HG02852 (cell line): ENCODE data around the gene HNRNPDL.
"Not testable (repeated sequence)": the region's sequence is repeated elsewhere in the genome, so short reads cannot be mapped to it uniquely, and the experiment has no call there.

ENCODE experiments used
- ATAC-seq: cut with Tn5 transposase; IDR thresholded peaks from one replicate; pipeline ENCODE4 v1.9.1; 2021; ENCODE audit warnings: mild to moderate bottlenecking, moderate library complexity; ENCODE audit not compliant: unreplicated experiment

The HNRNPDL gene

DNA sequence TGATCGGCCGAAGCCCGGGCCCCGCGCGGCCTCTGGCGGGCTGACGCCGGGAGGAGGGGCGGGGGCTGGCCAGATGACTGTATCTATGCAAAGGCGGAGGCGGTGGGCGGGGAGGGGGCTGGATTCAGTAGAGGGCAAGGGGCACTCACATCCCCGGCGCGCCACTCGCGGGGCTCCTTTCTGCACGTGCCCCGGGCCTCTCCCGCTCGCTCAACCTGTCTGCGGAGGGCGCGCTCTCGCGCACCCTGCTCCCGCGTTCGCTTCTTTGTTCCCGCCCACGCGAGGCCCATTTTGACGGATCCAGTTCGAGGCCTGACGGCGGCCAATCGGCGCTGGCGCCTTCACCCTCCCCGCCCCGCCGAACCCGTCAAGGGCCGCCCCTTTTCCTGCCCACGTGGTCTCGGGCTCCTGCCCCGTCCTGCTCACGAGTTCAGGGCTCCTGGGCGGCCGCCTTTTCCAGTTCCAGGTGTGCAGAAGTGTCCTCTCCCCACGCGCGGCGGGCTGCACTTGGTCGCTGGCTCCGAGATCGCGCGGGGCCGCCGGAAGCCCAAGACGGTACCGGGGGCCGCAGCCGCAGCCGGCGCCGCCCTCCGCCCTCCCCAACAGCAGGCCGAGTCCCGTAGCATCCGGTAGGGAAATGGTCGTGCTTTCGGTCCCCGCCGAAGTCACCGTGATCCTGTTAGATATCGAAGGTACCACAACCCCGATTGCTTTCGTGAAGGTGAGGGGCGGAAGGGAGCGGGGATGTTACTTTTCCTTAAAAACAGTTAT, at the start of gene HNRNPDL, which contains the start of gene ENOPH1:
Gene HNRNPDL, minus strand, starts transcription at position 270 of the 771 bp plus-strand sequence. CDS start 772 bp downstream, outside the sequence.
Gene ENOPH1, plus strand, starts transcription at position 398 of the 771 bp plus-strand sequence. Its CDS starts 240 bp downstream, at position 638.
- peak; percentile 74 for ATAC-seq

DNA sequence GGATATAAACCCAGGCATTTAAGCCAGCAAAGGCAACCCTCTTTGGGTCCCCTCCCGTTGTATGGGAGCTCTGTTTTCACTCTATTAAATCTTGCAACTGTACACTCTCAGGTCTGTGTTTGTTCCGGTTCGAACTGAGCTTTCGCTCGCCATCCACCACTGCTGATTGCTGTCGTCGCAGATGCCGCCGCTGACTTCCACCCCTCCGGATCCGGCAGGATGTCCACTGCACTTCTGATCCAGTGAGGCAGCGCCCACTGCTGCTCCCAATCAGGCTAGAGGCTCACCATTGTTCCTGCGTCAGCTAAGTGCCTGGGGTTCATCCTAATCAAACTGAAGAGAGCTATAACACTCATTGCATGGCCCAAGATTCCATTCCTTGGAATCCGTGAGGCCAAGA, 49.3 kb upstream of the HNRNPDL start:
- no peak for ATAC-seq

DNA sequence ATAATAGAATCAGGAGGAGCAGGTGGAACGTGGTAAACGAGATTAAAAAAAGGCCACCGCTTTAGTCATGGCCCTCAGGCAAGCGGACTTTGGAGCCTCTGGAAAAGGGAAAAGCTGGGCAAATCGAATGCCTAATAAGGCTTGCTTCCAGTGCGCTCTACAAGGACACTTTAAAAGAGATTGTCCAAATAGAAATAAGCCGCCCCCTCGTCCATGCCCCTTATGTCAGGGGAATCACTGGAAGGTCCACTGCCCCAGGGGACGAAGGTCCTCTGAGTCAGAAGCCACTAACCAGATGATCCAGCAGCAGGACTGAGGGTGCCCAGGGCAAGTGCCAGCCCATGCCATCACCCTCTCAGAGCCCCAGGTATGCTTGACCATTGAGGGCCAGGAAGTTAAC, 47.2 kb upstream of the HNRNPDL start:
- ATAC-seq, result not testable (repeated sequence)

DNA sequence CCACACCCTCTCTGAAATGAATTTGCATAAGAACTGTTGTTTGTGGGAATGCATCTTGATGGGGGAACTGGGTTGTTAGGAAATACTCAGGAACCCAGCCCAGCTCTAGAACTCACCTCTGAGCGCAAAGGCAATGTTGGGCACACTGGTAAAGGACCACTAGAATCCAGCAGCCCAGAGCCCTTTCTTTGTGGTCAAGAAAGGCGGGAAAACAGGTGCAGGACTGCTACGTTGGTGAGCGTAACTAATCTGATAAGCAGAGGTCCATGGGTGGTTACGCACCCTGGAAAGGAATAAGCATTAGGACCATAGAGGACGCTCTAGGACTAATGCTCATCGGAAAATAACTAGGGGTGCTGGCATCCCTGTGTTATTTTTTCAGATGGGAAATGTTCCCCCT, 45.7 kb upstream of the HNRNPDL start:
- not testable (repeated sequence) for ATAC-seq

DNA sequence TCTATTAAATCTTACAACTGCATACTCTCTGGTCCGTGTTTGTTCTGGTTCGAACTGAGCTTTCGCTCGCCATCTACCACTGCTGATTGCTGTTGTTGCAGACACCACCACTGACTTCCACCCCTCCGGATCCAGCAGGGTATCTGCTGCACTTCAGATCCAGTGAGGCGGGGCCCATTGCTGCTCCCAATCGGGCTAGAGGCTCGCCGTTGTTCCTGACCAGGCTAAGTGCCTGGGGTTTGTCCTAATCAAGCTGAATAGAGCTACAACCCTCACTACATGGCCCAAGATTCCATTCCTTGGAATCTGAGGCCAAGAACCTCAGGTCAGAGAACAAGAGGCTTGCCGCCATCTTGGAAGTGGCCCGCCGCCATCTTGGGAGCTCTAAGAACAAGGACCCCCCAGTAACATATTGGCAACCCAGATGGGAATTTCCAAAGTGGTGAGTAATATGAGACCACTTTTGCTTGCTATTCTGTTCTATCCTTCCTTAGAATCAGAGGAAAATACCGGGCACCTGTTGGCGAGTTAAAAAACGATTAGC, 43.4 kb upstream of the HNRNPDL start:
- no peak for ATAC-seq

DNA sequence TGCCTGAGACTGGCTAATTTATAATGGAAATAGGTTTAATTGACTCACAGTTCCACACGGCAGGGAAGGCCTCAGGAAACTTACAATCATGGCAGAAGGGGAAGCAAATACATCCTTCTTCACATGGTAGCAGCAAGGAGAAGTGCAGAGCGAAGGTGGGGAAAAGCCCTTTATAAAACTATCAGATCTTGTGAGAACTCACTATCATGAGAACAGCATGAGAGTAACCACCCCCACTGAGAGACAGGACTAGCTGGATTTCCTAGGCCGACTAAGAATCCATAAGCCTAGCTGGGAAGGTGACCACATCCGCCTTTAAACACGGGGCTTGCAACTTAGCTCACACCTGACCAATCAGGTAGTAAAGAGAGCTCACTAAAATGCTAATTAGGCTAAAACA, 42.8 kb upstream of the HNRNPDL start:
- ATAC-seq, result not testable (repeated sequence)

DNA sequence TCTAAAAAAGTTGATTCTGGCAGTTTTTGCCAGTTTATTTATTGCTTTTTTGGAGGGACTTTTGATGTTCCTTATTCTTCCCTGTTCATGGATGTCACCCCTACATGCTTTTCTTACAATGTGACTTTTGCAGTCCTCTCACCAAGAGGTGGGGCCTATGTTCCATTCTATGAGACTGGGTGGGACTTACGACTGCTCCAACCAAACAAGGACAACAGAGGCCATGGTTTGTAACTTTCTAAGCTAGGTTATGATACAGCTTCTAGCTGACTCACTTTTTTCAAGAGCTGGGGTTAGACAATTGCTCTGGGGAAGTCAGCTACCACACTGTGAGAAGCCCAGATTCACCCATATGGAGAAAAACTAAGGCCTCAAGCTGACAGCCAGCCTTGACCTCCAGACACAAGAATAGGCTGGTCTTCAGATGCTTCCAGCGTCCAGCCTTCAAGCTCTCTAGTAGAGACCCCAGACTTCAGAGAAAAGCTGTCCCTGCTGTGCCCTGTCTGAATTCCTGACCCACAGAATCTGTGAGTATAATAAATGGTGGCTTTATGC, 39.6 kb upstream of the HNRNPDL start:
- no peak for ATAC-seq

DNA sequence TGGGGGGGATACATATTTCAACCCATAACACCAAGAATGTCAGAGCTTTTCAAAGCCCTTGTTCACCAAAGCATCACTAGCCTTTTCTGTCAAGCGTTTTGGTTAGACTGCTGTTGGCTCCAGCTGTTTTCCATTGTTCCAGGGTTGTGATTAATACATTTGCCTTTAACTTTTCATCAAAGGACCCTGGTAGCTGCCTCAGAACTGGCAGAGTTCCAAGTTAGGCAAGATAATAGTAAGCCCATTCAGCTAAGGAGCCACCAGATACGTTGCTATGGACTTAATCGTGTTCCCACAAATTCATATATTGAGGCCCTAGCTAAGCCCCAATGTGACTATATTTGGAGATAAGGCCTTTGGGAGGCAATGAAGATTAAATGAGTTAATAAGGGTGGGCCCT, 37.2 kb upstream of the HNRNPDL start:
- ATAC-seq, result no peak

DNA sequence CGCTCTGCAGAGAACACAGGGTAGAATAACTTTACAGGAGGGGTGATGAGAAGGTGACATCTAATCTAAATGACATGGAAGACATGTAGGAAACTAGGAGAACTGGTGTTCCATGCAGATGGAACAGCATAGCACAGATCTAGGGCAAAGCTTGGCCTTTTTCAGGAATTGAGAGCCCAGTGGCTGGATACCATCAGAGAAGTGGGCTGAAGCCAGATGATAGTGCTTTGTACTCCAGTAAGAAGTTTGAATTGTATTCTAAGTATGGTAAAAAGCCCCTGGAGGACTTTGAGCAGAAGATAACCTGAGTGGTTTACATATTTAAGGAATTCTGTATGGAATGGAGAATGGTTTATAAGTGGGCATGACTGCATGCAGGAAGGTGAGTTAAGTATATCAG, 33.0 kb upstream of the HNRNPDL start:
- no peak for ATAC-seq

DNA sequence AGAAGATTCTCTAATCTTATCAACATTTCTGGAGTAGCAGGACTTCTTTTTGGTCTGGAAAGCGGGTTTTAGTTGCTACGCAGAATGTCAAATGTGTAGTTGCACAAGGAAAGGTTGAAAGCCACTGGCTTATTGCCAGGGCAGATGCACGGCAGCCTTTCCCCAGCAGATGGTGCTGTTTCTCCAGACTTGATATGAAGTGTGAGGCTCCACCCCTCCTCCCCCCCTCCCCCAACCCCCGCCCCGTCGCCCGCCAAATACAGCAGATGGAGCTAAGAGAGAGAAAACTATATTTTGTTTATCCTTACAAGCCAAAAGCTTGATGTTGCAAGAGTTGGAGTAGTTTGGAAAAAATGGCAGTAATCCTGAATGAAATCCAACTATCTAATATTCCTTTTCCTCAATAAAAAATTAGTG, 32.2 kb upstream of the HNRNPDL start:
- peak; percentile 81 for ATAC-seq

DNA sequence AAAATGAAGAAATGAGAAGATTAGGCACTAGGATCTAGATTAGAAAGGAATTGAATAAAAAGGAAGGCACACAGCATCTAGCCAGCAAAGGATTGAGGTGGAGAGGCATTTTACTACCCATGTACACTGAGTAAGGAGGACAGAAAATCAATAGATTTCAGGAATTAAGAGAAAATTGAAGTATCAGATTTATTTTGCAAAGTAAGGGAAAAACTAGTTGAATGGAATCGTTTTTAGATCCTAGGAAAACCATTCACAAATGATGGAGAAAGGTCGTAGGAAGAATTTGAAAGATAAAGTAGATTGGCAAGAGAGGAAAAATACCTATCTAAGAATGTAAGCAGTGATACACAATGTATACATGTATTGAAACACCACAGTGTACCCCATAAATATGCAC, 31.4 kb upstream of the HNRNPDL start:
- no peak for ATAC-seq

DNA sequence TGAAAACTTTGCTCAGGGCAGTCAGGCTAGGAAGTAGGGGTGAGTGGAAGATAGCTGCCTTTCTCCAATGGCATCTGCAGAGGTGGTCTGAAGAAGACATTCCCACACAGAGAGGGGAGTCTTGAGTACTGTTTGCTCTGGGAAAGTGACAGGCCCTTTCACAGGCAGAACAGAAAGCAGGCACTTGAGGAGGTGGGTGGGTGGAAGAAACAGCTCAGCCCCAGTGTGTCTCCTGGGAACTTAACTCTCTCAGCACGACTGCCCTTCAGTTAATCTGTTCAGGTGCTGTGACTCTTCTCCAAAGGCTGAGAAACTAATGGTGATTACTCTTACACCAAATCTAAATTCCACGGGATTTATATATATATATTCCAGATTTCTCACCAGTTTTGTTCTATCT, 28.5 kb upstream of the HNRNPDL start:
- ATAC-seq, result peak; percentile 61

DNA sequence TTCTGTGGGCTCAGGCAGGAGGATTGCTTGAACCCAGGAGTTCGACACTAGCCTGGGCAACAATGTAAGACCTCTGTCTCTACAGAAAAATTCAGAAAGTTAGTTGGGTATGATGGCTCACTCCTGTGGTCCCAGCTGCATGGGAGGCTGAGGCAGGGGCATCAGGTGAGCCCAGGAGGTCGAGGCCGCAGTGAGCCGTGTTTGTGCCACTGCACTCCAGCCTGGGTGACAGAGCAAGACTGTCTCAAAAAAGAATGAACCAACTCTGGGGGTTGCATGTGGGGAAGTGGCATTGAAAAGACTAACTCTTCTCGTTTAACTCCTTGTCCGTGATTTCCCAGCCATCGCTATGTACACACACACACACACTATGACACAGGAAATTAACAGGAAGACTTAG, 27.0 kb upstream of the HNRNPDL start:
- no peak for ATAC-seq

DNA sequence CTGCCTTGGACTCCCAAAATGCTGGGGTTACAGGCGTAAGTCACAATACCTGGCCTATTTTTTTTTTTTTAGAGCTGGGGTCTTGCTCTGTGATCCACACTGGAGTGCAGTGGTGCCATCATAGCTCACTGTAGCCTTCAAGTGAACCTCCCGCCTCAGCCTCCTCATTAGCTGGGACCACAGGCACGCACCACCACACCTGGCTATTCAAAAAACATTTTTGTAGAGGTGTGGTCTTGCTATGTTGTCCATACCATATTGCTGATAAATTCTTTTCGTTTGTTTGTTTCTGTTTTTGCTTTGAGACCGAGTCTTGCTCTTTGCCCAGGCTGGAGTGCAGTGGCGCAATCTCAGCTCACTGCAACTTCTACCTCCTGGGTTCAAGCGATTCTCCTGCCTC, 21.8 kb upstream of the HNRNPDL start:
- no peak for ATAC-seq

DNA sequence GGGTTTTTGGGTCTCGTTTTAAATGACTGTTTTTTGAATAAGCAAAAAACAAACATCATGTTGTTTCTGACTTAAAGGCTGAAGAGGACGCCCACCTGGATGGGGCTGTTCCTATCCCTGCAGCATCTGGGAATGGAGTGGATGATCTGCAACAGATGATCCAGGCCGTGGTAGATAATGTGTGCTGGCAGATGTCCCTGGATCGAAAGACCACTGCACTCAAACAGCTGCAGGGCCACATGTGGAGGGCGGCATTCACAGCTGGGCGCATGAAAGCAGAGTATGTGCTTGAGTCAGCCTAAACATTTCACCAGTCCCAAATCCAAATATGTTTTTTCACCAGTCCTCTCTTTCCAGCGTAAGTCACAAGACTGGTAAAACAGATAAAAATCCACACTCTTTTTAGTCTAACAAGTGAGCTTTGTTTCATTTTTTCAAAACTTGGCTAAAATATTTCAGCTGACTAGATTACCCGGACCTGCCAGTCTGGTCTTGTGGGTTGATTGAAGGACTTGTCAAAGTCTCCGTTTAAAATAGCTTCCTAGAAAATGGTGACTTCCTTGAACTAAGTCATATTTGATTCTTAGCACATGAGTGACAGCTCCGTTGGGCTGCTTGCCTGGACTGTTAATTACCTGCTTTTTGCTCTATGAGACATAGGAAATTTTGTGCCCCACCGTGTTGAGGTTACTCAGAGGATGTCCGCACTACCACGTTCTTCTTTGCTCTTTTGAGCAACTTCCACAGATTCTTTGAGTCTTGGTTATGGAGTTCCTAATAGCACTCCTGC, 20.9 kb upstream of the HNRNPDL start:
- no peak for ATAC-seq

DNA sequence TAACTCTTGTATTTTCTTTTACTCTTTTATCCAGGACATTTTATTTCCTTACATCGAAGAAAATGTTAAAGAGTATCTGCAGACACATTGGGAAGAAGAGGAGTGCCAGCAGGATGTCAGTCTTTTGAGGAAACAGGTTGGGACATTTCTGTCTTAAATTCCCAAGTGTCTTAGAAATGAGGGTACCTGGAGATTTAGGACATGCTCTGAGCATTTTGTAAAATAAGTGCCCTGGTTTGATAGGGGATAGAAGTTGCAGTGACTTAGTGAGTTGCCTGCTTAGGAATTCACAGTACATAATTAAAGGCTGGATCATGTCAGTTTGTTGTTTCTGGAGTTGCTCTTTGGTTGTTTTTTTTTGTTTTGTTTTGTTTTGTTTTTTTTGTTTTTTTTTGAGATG, 17.6 kb upstream of the HNRNPDL start:
- ATAC-seq, result no peak

DNA sequence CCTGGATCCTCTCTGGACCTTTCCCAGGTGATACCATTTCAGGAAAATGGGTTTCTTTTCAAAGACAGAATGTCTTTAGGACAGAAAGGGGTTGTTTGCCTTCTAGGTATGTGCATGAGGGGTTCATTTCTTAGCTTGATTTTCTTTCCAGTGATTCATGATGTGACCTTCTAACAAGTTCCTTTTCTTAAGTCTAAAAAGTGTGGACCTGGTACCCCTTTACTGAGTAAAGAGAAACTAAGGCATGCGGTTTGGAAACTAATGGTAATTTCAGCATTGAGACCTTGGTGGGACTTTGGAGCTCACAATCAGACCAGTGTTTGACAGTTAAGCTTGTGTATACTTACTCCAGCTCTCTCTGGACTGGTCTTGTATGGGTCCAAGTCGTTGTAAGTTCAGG, 8.8 kb upstream of the HNRNPDL start:
- no peak for ATAC-seq

DNA sequence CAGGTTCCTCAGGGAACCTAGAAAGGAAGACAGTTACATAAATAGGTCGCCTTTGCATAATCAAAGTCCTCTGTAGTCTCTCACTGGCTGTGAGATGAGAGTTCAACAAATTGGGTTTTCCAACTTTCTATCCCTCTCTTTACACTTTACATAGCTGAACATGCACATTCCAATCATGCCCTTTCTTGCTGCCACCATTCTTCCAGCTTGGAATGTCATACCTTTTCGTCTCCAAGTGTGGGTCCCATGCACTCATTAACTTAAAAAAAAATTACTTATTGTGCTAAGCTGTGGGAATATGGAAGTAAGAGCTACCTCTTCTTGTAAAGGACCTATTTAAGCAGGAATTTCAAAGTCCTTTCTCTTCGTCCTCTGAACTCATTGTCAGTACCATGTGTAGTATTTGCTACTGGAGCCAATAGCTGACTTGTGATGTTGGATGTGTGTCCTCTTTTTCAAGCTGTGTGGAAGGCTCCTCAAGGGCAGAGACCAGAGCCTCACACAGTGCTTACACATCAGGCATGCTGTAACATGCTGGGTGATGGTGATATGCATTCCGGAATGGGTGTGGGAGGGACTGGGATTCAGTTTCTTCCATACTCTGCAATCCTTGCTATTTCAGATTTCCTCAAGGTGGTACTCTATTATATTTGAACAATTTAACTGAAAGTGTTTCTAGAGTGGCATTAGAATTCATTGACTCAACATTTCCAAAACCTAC, 7.2 kb upstream of the HNRNPDL start:
- no peak for ATAC-seq

DNA sequence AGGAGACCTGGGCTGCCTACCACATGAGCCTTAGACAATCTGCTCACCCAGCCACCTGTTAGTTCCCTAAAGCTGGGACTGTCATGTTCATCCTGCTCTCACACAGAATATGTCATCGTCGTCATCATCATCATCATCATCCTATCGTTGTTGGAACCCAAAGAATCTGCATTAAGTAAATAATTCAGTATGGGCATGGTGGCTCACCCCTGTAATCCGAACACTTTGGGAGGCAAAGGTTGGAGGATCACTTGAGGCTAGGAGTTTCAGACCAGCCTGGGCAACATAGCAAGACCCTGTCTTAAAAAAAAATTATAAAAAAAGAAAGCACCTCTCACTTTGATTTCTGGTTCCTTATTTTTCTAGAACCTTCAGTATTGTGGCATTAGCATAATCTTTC, 6.5 kb upstream of the HNRNPDL start:
- ATAC-seq, result no peak

DNA sequence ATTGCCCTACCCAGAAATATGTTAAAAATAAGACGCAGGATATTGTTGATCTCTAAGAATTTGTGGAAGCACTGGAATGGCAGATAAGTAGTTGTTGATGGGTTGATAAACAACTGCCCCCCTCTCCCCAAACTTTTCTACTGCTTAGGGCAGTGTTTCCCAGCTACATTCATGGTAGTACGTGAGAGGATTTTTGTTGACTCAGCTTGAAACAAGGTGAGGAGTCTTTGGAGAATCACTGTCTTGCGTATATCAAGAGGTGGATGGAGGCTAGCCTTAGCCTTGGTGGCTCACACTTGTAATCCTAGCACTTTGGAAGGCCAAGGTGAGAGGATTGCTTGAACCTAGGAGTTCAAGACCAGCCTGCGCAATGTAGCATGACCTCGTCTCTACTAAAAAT, 5.9 kb upstream of the HNRNPDL start:
- no peak for ATAC-seq

DNA sequence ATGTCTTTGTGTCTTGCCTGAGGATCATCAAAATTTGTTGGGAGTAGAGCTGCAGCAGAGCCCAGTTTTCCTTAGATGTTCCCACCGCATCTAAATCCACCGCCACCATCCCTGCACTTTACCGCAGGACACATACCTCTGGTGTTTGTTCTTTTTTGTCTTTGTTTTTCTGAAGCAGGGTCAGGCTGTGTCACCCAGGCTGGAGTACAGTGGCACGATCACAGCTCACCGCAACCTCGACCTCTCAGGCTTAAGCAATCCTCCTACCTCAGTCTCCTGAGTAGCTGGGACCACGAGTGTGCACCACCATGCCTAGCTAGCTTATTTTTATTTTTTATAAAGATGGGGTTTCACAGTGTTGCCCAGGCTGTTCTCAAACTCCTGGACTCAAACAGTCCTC, 4.7 kb upstream of the HNRNPDL start:
- ATAC-seq, result no peak
